Mucosa of descending colon (tissue), 3 donors: ENCODE data around the gene TRPM3. TPM values are rescaled to one million over a fixed set of nuclear protein-coding genes. Genes with fewer than 3 reads are reported as not detected.

Experiments used
- ATAC-seq: fragments of 200-7000 bp; cut with Tn5 transposase; one replicate; pipeline ENCODE4 v1.9.1; 2020; ENCODE audit warnings: mild to moderate bottlenecking, moderate library complexity
- DNase-seq, 3 donors: peaks; one replicate each; pipeline ENCODE4 v3.0.0-alpha.2; 2020
- H3K36me3 ChIP-seq: fragments of 200-600 bp; one replicate; pipeline ENCODE4 v1.8.0; 2021; ENCODE audit warnings: low read depth, mild to moderate bottlenecking
- H3K4me1 ChIP-seq: fragments of 200-600 bp; one replicate; pipeline ENCODE4 v1.8.0; 2021; ENCODE audit warnings: low read depth, mild to moderate bottlenecking
- H3K4me3 ChIP-seq: fragments of 200-600 bp; one replicate; pipeline ENCODE4 v1.8.0; 2021; ENCODE audit warnings: mild to moderate bottlenecking
- H3K9me3 ChIP-seq: fragments of 200-600 bp; one replicate; pipeline ENCODE4 v1.8.0; 2021; ENCODE audit warnings: mild to moderate bottlenecking
- CTCF ChIP-seq: fragments of 200-600 bp; IDR thresholded peaks from one replicate; pipeline ENCODE4 v1.8.0; 2022; ENCODE audit warnings: antibody characterized with exemption, mild to moderate bottlenecking
- intact Hi-C, 2 donors: fragments of 100-400 bp; cut with DNase I in 1 of 2; cut with micrococcal nuclease in 1 of 2; formaldehyde crosslinking; loops; one replicate each; pipeline versions ENCODE4 v1.11.0 to v1.11.1; 2022; cut with DNase I, micrococcal nuclease
- total RNA-seq, 3 donors: library from RNA; stranded (reverse); fragmentation: NEBNext Ultra II Directional in 2 of 3; extraction: Animal tissue kit (Norgen Biotek cat#: 25700) in 2 of 3; gene quantifications; one replicate each; pipeline versions ENCODE4 v1.2.1 to v1.2.4, GENCODE V29; 2021 to 2023
- donor health status: DM: no; HTN: no; CAD: no; lungs with moderate emphysema.
- donor health status: DM: no; HTN: no; CAD: no.
- donor health status: DM: no; HTN: yes; CAD: no.

TRPM3 gene
- total RNA-seq, 3 donors from 2014 or later: 0.29 to 0.55 (median 0.51) TPM

- no peak for TF ChIP-seq CTCF
- H3K4me3 ChIP-seq: no peak overlapping the region
- ATAC-seq (no peak), DNase-seq (no peak)
- no peaks in the 10 kb centered on the region for H3K9me3 ChIP-seq
- no peaks in the 10 kb centered on the region for H3K4me1 ChIP-seq
- no peaks in the 10 kb centered on the region for H3K36me3 ChIP-seq
- intact Hi-C loops: loop anchor here in 1 of 2 donors (5.0 kb wide), 1 partner anchor 605 kb away; no protein-coding TSS in a partner anchor
Measured at GRCh38 chr9:70642341-70642740, 479.1 kb downstream of the TRPM3 start.

GRCh38 chr9:70641631-70642030 is 479.8 kb downstream of the TRPM3 start:
- TF ChIP-seq CTCF: no peak
- Histone ChIP-seq H3K4me3 (no peak overlapping the region), H3K36me3 (no peaks in the 10 kb centered on the region), H3K4me1 (no peaks in the 10 kb centered on the region), H3K9me3 (no peaks in the 10 kb centered on the region)
- DNase-seq (no peak), ATAC-seq (no peak)
- intact Hi-C loops: loop anchor here in 1 of 2 donors (5.0 kb wide), 1 partner anchor 606 kb away; no protein-coding TSS in a partner anchor

DNA sequence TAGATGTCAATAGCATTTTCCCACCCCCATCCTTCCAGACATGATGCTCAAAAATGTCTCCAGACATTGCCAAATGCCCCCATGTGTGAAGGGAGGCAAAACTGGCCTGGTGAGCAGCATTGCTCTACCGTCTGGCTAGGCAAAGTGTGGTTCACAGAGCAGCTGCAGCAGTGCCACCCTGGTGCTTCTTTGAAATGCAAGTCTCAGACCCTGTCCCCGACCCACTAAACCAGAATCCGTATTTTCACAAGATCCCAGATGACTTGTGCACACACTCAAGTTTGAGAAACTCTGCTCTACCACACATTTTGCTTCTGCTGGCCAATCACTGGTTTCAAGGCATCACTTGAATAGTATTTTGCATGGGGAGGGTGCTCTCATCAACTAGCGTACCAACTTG is 480.4 kb downstream of the TRPM3 start:
- no peaks in the 10 kb centered on the region for H3K4me1 ChIP-seq
- no peak for TF ChIP-seq CTCF
- H3K4me3 ChIP-seq: no peak overlapping the region
- ATAC-seq (no peak), DNase-seq (no peak)
- H3K9me3 ChIP-seq: no peaks in the 10 kb centered on the region
- intact Hi-C loops: loop anchor here in 1 of 2 donors (5.0 kb wide), 1 partner anchor 606 kb away; no protein-coding TSS in a partner anchor
- no peaks in the 10 kb centered on the region for H3K36me3 ChIP-seq

DNA sequence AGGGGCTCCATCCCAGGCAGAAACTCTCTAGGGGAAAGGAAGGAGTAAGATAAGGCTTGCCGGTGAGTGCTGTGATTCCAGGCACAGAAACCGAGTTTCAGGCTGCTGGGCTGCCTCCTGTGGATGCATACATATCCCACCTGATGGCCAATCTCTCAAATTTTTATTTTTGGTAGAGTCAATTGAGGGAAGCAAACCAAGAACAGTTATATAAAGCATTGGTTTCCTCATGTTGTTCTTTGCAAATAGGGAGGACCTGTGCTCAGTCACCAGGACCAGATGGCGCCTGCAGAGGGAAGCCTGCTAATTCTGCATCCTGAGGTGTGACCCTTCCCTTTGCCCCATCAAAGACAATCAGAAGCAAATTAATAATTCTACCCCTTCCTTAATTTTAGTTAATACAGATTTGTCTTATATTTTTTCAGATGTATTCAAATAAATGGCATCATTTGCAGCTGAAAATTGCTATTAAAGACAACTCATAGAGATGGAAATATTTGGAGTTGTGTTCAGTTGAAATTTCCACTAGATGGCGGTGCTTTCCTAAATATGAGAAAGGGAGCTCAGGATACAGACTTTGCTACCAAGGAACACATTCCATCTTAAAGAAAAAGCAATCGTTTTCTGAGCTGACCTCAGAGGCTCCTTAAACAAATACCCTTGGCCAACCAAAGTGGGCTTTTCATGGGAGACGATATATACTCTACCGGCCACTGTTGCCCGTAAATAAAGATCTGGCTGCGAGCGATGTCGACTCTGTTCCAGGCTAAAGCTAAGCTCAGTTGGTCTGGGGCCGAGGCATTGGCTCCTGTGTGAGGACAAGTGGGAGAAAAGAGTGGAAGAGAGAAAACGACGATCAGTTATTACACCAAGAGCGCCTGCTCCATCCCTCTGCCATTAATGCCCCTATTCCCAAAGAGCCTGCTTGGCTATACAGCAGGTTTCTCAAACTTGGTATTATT is 481.3 kb downstream of the TRPM3 start:
- no peak for TF ChIP-seq CTCF
- Histone ChIP-seq H3K4me3 (no peak overlapping the region), H3K4me1 (no peaks in the 10 kb centered on the region), H3K36me3 (no peaks in the 10 kb centered on the region), H3K9me3 (no peaks in the 10 kb centered on the region)
- DNase-seq (peak in 1 of 3 donors; percentile 24), ATAC-seq (no peak)
- intact Hi-C loops: loop anchor here in 1 of 2 donors (5.0 kb wide), 1 partner anchor 607 kb away; no protein-coding TSS in a partner anchor

DNA sequence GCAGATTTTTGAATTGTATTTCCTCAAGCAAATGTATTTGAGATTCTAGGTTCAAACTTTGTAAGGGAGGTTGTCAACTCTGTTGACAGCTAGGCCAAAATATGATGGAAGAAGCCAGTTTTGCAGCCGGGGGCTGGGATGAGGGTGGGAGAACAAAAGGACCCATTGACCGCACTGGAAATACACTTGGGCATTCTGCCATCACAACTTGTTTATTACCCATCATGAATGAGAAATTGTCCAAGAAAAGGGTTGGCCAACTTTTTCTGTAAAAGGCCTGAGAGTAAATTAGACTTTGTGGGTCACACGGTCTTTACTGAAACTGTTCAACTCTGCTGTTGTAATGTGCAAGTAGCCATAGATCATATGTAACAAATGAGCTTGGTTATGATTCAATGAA is 485.6 kb downstream of the TRPM3 start:
- DNase-seq (no peak), ATAC-seq (no peak)
- intact Hi-C loops: no loop called here
- no peak for TF ChIP-seq CTCF
- Histone ChIP-seq H3K4me1 (no peaks in the 10 kb centered on the region), H3K36me3 (no peaks in the 10 kb centered on the region), H3K9me3 (no peaks in the 10 kb centered on the region), H3K4me3 (no peak overlapping the region)
